Uterus (tissue), 2 donors: ENCODE results near the gene S1PR3.

Experiments used
- CTCF ChIP-seq, 4 experiments: fragments of 200-600 bp in 2 of 4; fragments of 450-650 bp in 2 of 4; sonication (generic) in 2 of 4; IDR thresholded peaks; one replicate each; pipeline ENCODE4 v1.5.1; 2016 to 2019; ENCODE audit warnings: antibody characterized with exemption in 4 of 4, mild to moderate bottlenecking in 2 of 4, moderate library complexity in 1 of 4
- POLR2A ChIP-seq, 2 donors: fragments of 450-650 bp; IDR thresholded peaks; one replicate each; pipeline ENCODE4 v1.6.1; 2016; ENCODE audit warnings: antibody characterized with exemption in 2 of 2, mild to moderate bottlenecking in 1 of 2, moderate library complexity in 1 of 2

GRCh38 chr9:88949961-88950340 is 41.3 kb upstream of the S1PR3 start:
- TF ChIP-seq POLR2A (IDR thresholded peaks at IDR 0.05) (no peak), CTCF (IDR thresholded peaks at IDR 0.05) (no peak)
